Tibial artery (tissue), 4 donors: ENCODE results near the gene EIF4B.
"Not testable (repeated sequence)": the region's sequence is repeated elsewhere in the genome, so short reads cannot be mapped to it uniquely, and the experiment has no call there.

Experiments
- DNase-seq, 2 donors: peaks; one replicate each; pipeline ENCODE4 v3.0.0-alpha.2; 2019
- H3K27ac ChIP-seq, 2 donors: fragments of 200-600 bp; sonication (generic) in 1 of 2; 1 replicate in 1 of 2; 2 replicates in 1 of 2; pipeline ENCODE4 v1.5.1; 2018 to 2019; ENCODE audit warnings: mild to moderate bottlenecking in 1 of 2
- H3K27me3 ChIP-seq, 2 donors: fragments of 200-600 bp; sonication (generic) in 1 of 2; one replicate each; pipeline versions ENCODE4 v1.5.1 to v1.6.0; 2016 to 2019
- H3K36me3 ChIP-seq, 3 donors: fragments of 200-600 bp; sonication (generic) in 2 of 3; one replicate each; pipeline ENCODE4 v1.5.1; 2016 to 2019; ENCODE audit warnings: mild to moderate bottlenecking in 2 of 3
- H3K4me1 ChIP-seq, 4 donors: fragments of 200-600 bp; sonication (generic) in 2 of 4; 1 replicate in 3 of 4; 2 replicates in 1 of 4; pipeline ENCODE4 v1.5.1; 2016 to 2019
- H3K4me3 ChIP-seq, 2 donors: fragments of 200-600 bp; sonication (generic) in 1 of 2; 1 replicate in 1 of 2; 2 replicates in 1 of 2; pipeline ENCODE4 v1.5.1; 2018 to 2019; ENCODE audit warnings: mild to moderate bottlenecking in 2 of 2
- H3K9me3 ChIP-seq, 3 donors: fragments of 200-600 bp; sonication (generic) in 1 of 3; one replicate each; pipeline ENCODE4 v1.5.1; 2016 to 2019
- CTCF ChIP-seq, 2 experiments: fragments of 200-600 bp in 1 of 2; fragments of 450-650 bp in 1 of 2; IDR thresholded peaks; one replicate each; pipeline ENCODE4 v1.5.1; 2017 to 2019; ENCODE audit warnings: antibody characterized with exemption in 2 of 2, mild to moderate bottlenecking in 1 of 2, moderate library complexity in 1 of 2
- intact Hi-C: fragments of 100-400 bp; cut with DNase I; formaldehyde crosslinking; loops from one replicate; pipeline ENCODE4 v1.15.0; 2023; ENCODE audit warnings: low total_unique reads

EIF4B gene

GRCh38 chr12:52988898-52989297 is 17.4 kb upstream of the EIF4B start:
- no peak overlapping the region for H3K4me3 ChIP-seq
- intact Hi-C loops: no loop called here
- no peaks in the 10 kb centered on the region for H3K4me1 ChIP-seq
- peaks cover 0 to 3% of the 10 kb centered on the region in 2 donors for H3K27me3 ChIP-seq
- no peak for TF ChIP-seq CTCF (IDR thresholded peaks at IDR 0.05)
- DNase-seq: no peak
- no peaks in the 10 kb centered on the region for H3K36me3 ChIP-seq
- H3K27ac ChIP-seq: no peak overlapping the region
- H3K9me3 ChIP-seq: no peaks in the 10 kb centered on the region

- H3K27ac ChIP-seq: no peak overlapping the region
- H3K27me3 ChIP-seq: no peaks in the 10 kb centered on the region
- no peaks in the 10 kb centered on the region for H3K36me3 ChIP-seq
- no peaks in the 10 kb centered on the region for H3K9me3 ChIP-seq
- intact Hi-C loops: no loop called here
- TF ChIP-seq CTCF (IDR thresholded peaks at IDR 0.05): no peak
- no peak overlapping the region for H3K4me3 ChIP-seq
- no peaks in the 10 kb centered on the region for H3K4me1 ChIP-seq
- DNase-seq: peak in 1 of 2 donors; percentile 5
These were observed 16.1 kb upstream of the EIF4B start for GRCh38 chr12:52990206-52990605.

GRCh38 chr12:52992240-52992639 is 14.0 kb upstream of the EIF4B start:
- H3K9me3 ChIP-seq, intact Hi-C loops, H3K4me1 ChIP-seq, H3K27me3 ChIP-seq, H3K27ac ChIP-seq, H3K4me3 ChIP-seq, H3K36me3 ChIP-seq, DNase-seq: not testable (repeated sequence)

GRCh38 chr12:52992699-52993557 is 13.3 kb upstream of the EIF4B start:
- Histone ChIP-seq H3K9me3 (no peaks in the 10 kb centered on the region), H3K27me3 (no peaks in the 10 kb centered on the region), H3K27ac (no peak overlapping the region), H3K4me3 (no peak overlapping the region), H3K36me3 (no peaks in the 10 kb centered on the region), H3K4me1 (no peaks in the 10 kb centered on the region)
- TF ChIP-seq CTCF (IDR thresholded peaks at IDR 0.05): no peak
- no peak for DNase-seq
- intact Hi-C loops: no loop called here

GRCh38 chr12:52993558-52993869 is 12.7 kb upstream of the EIF4B start:
- peaks cover 0 to 5% of the 10 kb centered on the region in 2 donors for H3K27me3 ChIP-seq
- no peak overlapping the region for H3K27ac ChIP-seq
- no peaks in the 10 kb centered on the region for H3K9me3 ChIP-seq
- H3K4me1 ChIP-seq: no peaks in the 10 kb centered on the region
- no peak for TF ChIP-seq CTCF (IDR thresholded peaks at IDR 0.05)
- H3K36me3 ChIP-seq: no peaks in the 10 kb centered on the region
- H3K4me3 ChIP-seq: no peak overlapping the region
- no peak for DNase-seq
- intact Hi-C loops: no loop called here

- no peak overlapping the region for H3K27ac ChIP-seq
- H3K36me3 ChIP-seq: no peaks in the 10 kb centered on the region
- no peak overlapping the region for H3K4me3 ChIP-seq
- H3K4me1 ChIP-seq: peaks cover 0 to 31% (median 25%) of the 10 kb centered on the region in 4 donors
- TF ChIP-seq CTCF (IDR thresholded peaks at IDR 0.05): no peak
- intact Hi-C loops: no loop called here
- no peaks in the 10 kb centered on the region for H3K9me3 ChIP-seq
- DNase-seq: no peak
- H3K27me3 ChIP-seq: peaks cover 0 to 8% of the 10 kb centered on the region in 2 donors
These were observed 2.1 kb upstream of the EIF4B start for GRCh38 chr12:53004178-53004577.
